HL-60 (cell line): Measurements from ENCODE around the gene OSBPL6.

Experiments used
- DNase-seq, 2 experiments: peaks; one replicate each; pipeline ENCODE4 v3.0.0-alpha.2; 2010 to 2020; ENCODE audit warnings: low read depth in 1 of 2, low spot score in 1 of 2
- H3K27ac ChIP-seq: fragments of 250-450 bp; sonication (Bioruptor Pico); replicated peaks from 2 replicates; pipeline ENCODE4 v1.5.1; 2020; ENCODE audit warnings: mild to moderate bottlenecking, moderate library complexity
- H3K27me3 ChIP-seq: fragments of 250-450 bp; sonication (Bioruptor Pico); 2 replicates; pipeline ENCODE4 v1.5.1; 2021; ENCODE audit warnings: mild to moderate bottlenecking, moderate library complexity; ENCODE audit not compliant: insufficient read depth, poor library complexity, severe bottlenecking
- H3K4me3 ChIP-seq: replicated peaks from 2 replicates; pipeline ENCODE4 v1.5.1; 2011; ENCODE audit warnings: mild to moderate bottlenecking, control low read depth, low read length; ENCODE audit not compliant: insufficient read depth
- GABPA ChIP-seq: IDR thresholded peaks from 2 replicates; pipeline ENCODE4 v1.6.1; 2012; ENCODE audit warnings: low read depth
- POLR2AphosphoS5 ChIP-seq: IDR thresholded peaks from 2 replicates; pipeline ENCODE4 v1.6.1; 2012; ENCODE audit warnings: low read depth
- SPI1 ChIP-seq: IDR thresholded peaks from 2 replicates; pipeline ENCODE4 v1.6.1; 2012; ENCODE audit warnings: low read depth, mild to moderate bottlenecking, borderline replicate concordance
- TF ChIP-seq, protein P1 (sequence below): IDR thresholded peaks from one replicate; pipeline ENCODE4 v1.5.1; 2011; ENCODE audit warnings: low read length, control low read depth, inconsistent platforms; ENCODE audit not compliant: insufficient read depth
- TF ChIP-seq, protein P2 (sequence below): IDR thresholded peaks from 2 replicates; pipeline ENCODE4 v1.6.1; 2012; ENCODE audit warnings: low read depth; ENCODE audit not compliant: insufficient replicate concordance

OSBPL6 gene

DNA sequence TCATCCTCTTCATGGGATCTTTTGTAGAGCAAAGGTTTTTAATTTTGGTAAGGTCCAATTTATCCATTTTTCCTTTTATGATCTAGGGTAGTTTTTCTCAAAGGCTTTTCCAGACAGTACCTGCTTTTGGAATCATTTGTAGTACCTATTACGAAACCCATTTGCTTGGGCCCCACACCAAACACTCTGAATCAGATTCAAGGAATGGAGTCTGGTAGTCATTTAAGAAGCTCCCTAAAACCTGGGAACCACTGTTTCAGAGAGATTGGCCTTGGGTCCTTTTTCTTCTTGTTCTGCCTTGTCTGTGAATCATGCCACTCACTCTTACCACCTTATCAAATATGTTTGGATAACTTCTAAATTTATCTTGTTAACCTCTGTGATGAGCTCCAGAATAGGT, 40.3 kb downstream of the OSBPL6 start:
- H3K27me3 ChIP-seq = no peaks in the 10 kb centered on the region
- DNase-seq = no peak
- H3K27ac ChIP-seq = no peak overlapping the region
- no peak overlapping the region for H3K4me3 ChIP-seq
- TF ChIP-seq, protein P1, sequence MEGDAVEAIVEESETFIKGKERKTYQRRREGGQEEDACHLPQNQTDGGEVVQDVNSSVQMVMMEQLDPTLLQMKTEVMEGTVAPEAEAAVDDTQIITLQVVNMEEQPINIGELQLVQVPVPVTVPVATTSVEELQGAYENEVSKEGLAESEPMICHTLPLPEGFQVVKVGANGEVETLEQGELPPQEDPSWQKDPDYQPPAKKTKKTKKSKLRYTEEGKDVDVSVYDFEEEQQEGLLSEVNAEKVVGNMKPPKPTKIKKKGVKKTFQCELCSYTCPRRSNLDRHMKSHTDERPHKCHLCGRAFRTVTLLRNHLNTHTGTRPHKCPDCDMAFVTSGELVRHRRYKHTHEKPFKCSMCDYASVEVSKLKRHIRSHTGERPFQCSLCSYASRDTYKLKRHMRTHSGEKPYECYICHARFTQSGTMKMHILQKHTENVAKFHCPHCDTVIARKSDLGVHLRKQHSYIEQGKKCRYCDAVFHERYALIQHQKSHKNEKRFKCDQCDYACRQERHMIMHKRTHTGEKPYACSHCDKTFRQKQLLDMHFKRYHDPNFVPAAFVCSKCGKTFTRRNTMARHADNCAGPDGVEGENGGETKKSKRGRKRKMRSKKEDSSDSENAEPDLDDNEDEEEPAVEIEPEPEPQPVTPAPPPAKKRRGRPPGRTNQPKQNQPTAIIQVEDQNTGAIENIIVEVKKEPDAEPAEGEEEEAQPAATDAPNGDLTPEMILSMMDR = no peak
- TF ChIP-seq POLR2AphosphoS5 (no peak), SPI1 (no peak), GABPA (no peak)
- TF ChIP-seq, protein P2, sequence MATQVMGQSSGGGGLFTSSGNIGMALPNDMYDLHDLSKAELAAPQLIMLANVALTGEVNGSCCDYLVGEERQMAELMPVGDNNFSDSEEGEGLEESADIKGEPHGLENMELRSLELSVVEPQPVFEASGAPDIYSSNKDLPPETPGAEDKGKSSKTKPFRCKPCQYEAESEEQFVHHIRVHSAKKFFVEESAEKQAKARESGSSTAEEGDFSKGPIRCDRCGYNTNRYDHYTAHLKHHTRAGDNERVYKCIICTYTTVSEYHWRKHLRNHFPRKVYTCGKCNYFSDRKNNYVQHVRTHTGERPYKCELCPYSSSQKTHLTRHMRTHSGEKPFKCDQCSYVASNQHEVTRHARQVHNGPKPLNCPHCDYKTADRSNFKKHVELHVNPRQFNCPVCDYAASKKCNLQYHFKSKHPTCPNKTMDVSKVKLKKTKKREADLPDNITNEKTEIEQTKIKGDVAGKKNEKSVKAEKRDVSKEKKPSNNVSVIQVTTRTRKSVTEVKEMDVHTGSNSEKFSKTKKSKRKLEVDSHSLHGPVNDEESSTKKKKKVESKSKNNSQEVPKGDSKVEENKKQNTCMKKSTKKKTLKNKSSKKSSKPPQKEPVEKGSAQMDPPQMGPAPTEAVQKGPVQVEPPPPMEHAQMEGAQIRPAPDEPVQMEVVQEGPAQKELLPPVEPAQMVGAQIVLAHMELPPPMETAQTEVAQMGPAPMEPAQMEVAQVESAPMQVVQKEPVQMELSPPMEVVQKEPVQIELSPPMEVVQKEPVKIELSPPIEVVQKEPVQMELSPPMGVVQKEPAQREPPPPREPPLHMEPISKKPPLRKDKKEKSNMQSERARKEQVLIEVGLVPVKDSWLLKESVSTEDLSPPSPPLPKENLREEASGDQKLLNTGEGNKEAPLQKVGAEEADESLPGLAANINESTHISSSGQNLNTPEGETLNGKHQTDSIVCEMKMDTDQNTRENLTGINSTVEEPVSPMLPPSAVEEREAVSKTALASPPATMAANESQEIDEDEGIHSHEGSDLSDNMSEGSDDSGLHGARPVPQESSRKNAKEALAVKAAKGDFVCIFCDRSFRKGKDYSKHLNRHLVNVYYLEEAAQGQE = no peak

DNA sequence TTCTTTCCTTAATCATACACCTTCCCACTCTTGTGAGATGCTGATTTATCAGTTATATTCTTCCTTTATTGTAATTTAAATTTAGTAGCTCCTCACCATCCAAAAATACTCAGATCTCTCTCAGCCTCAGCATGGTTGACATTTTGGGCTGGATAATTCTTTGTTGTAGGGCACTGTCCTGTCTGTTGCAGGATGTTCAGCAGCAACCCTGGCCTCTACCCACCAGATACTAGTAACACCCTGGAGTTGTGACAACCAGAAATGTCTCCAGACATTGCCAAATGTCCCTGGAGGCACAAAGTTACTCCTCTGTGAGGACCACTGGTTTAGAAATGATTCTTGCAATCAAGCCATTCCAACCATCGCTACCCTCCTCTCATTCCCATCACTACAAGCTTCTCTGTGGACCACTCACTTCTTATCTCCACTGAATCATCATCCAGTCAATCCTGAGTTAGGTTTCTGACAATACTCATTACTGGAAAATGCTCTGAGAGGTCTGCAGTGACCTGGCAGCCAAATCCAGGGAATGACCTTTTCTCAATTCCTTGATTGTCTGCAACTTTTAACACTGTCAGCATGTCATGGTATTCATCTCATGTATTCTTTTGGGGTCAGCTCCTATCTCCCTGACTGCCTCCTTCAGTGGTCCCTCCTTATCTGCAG, 43.3 kb downstream of the OSBPL6 start:
- no peaks in the 10 kb centered on the region for H3K27me3 ChIP-seq
- no peak overlapping the region for H3K4me3 ChIP-seq
- no peak for TF ChIP-seq SPI1
- no peak for TF ChIP-seq POLR2AphosphoS5
- TF ChIP-seq GABPA = no peak
- TF ChIP-seq, protein P1 = no peak
- TF ChIP-seq, protein P2 = no peak
- no peak overlapping the region for H3K27ac ChIP-seq
- no peak for DNase-seq

DNA sequence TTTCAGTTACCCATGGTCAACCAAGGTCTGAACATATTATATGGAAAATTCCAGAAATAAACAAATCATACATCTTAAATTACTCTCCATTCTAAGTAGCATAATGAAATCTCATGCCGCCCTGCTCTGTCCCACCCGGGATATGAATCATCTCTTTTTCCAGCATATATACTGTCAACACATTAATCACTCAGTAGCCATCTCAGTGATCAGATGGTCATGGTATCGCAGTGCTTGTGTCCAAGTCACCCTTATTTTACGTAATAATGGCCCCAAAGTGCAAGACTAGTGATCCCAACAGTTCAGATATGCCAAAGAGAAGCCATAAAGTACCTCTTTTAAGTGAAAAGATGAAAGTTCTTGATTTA, 43.8 kb downstream of the OSBPL6 start:
- no peak for DNase-seq
- H3K27ac ChIP-seq = no peak overlapping the region
- TF ChIP-seq, protein P2 = no peak
- TF ChIP-seq, protein P1 = no peak
- TF ChIP-seq POLR2AphosphoS5 (no peak), SPI1 (no peak), GABPA (no peak)
- no peaks in the 10 kb centered on the region for H3K27me3 ChIP-seq
- no peak overlapping the region for H3K4me3 ChIP-seq
